ENCODE measurements around the gene TPPP2. TPM values are rescaled to one million over a fixed set of nuclear protein-coding genes. Genes with fewer than 3 reads are reported as not detected.
"Not testable (repeated sequence)": the region's sequence is repeated elsewhere in the genome, so short reads cannot be mapped to it uniquely, and the experiment has no call there.

The TPPP2 gene
- total RNA-seq, 2 experiments from 2014 or later, result not detected

- no peak overlapping the region for H3K27ac Mint-ChIP-seq
- peaks cover 8% of the 10 kb centered on the region for H3K27me3 Mint-ChIP-seq
- ChIA-PET CTCF (interaction anchor here (3.6 kb wide), 1 partner anchor 16 kb away, joined by 19 read pairs; no protein-coding TSS in a partner anchor), POLR2A (no interaction called here)
- H3K9me3 Mint-ChIP-seq, result no peaks in the 10 kb centered on the region
- no peaks in the 10 kb centered on the region for H3K36me3 Mint-ChIP-seq (ENCODE audit: low read depth)
- DNase-seq, result no peak
- H3K4me1 Mint-ChIP-seq, result no peaks in the 10 kb centered on the region
- H3K4me3 Mint-ChIP-seq, result no peak overlapping the region
These were observed 514 bp downstream of the TPPP2 start for GRCh38 chr14:21030531-21030930.

GRCh38 chr14:21032326-21033132, 2.5 kb downstream of the TPPP2 start:
- Mint-ChIP-seq H3K9me3 (no peaks in the 10 kb centered on the region), H3K4me3 (no peak overlapping the region), H3K27ac (no peak overlapping the region), H3K4me1 (no peaks in the 10 kb centered on the region), H3K36me3 (ENCODE audit: low read depth) (no peaks in the 10 kb centered on the region), H3K27me3 (peaks cover 3% of the 10 kb centered on the region)
- CTCF ChIA-PET, result interaction anchor here (0.5 to 3.4 kb wide), 4 partner anchors 18 to 353 kb away, joined by 3 to 19 read pairs (median 3); no protein-coding TSS in a partner anchor
- no peak for DNase-seq
- POLR2A ChIA-PET, result interaction anchor here (1.3 kb wide), 1 partner anchor 18 kb away, joined by 4 read pairs; no protein-coding TSS in a partner anchor

DNA sequence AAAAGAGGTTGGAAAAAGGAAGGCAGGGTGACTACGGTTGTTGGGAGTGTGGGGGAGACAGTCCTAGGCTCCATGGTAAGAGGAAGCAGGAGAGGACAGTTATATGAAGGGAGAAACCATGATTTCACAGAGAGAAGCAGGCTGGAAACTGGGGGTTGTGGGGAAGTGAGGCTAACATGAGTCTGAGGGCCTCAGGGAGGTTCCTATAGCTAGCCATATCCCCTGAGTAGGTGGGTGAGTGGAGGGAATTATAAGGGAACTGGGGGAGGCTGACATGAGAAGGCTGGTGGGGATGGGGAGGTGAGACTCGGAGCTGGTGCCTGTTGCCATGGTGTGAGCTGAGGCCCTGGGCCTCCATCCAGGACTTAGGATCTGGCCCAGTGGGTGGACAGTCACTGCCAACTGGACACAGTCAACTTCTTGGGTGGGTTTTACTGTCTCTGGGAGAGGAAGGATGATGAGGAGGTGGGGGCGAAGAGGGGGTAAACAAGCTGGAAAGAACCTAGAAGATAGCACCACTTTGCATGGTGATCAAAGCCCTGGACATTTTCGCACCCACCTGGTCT, 3.2 kb downstream of the TPPP2 start:
- ChIA-PET CTCF (interaction anchor here (0.5 to 3.4 kb wide), 3 partner anchors 19 to 92 kb away, joined by 3 to 19 read pairs (median 3); no protein-coding TSS in a partner anchor), POLR2A (interaction anchor here (0.9 kb wide), 1 partner anchor 18 kb away, joined by 4 read pairs; no protein-coding TSS in a partner anchor)
- Mint-ChIP-seq H3K27me3 (peaks cover 3% of the 10 kb centered on the region), H3K4me1 (no peaks in the 10 kb centered on the region), H3K4me3 (no peak overlapping the region), H3K27ac (no peak overlapping the region), H3K9me3 (no peaks in the 10 kb centered on the region), H3K36me3 (ENCODE audit: low read depth) (no peaks in the 10 kb centered on the region)
- DNase-seq, result no peak

GRCh38 chr14:21034707-21035106, 4.7 kb downstream of the TPPP2 start, which contains the start of gene RNASE13:
TSS of gene RNASE13 (minus strand) at chr14:21034807. CDS start at chr14:21034288, 519 bp downstream.
- H3K9me3 Mint-ChIP-seq, result no peaks in the 10 kb centered on the region
- no peaks in the 10 kb centered on the region for H3K36me3 Mint-ChIP-seq (ENCODE audit: low read depth)
- POLR2A ChIA-PET, result no interaction called here
- peaks cover 3% of the 10 kb centered on the region for H3K27me3 Mint-ChIP-seq
- H3K4me3 Mint-ChIP-seq, result no peak within 1 kb of the TSS
- H3K27ac Mint-ChIP-seq, result no peak within 1 kb of the TSS
- DNase-seq, result no peak
- H3K4me1 Mint-ChIP-seq, result no peaks in the 10 kb centered on the region
- CTCF ChIA-PET, result interaction anchor here (1.0 to 3.4 kb wide), 2 partner anchors 20 to 30 kb away, joined by 4 to 19 read pairs; no protein-coding TSS in a partner anchor

GRCh38 chr14:21036751-21037150, 6.7 kb downstream of the TPPP2 start:
- DNase-seq, result no peak
- H3K27ac Mint-ChIP-seq, result no peak overlapping the region
- no peaks in the 10 kb centered on the region for H3K4me1 Mint-ChIP-seq
- POLR2A ChIA-PET, result interaction anchor here (1.2 kb wide), 1 partner anchor 22 kb away, joined by 3 read pairs; no protein-coding TSS in a partner anchor
- no peaks in the 10 kb centered on the region for H3K36me3 Mint-ChIP-seq (ENCODE audit: low read depth)
- no peaks in the 10 kb centered on the region for H3K9me3 Mint-ChIP-seq
- H3K4me3 Mint-ChIP-seq, result no peak overlapping the region
- H3K27me3 Mint-ChIP-seq, result peaks cover under 1% of the 10 kb centered on the region
- CTCF ChIA-PET, result interaction anchor here (2.1 kb wide), 1 partner anchor 22 kb away, joined by 10 read pairs; no protein-coding TSS in a partner anchor

- Mint-ChIP-seq H3K4me3 (no peak overlapping the region), H3K9me3 (no peaks in the 10 kb centered on the region)
- POLR2A ChIA-PET, result no interaction called here
These were observed 7.1 kb downstream of the TPPP2 start for GRCh38 chr14:21037156-21037555.

GRCh38 chr14:21038441-21039422, 8.7 kb downstream of the TPPP2 start:
- POLR2A ChIA-PET, result interaction anchor here (2.0 kb wide), 1 partner anchor 23 kb away, joined by 7 read pairs; no protein-coding TSS in a partner anchor
- DNase-seq, result no peak
- Mint-ChIP-seq H3K4me1 (no peaks in the 10 kb centered on the region), H3K9me3 (no peaks in the 10 kb centered on the region), H3K4me3 (no peak overlapping the region), H3K27ac (no peak overlapping the region), H3K27me3 (peaks cover 7% of the 10 kb centered on the region), H3K36me3 (ENCODE audit: low read depth) (no peaks in the 10 kb centered on the region)
- CTCF ChIA-PET, result interaction anchor here (1.0 to 3.1 kb wide), 4 partner anchors 21 to 49 kb away, joined by 3 to 60 read pairs (median 5); no protein-coding TSS in a partner anchor

More at GRCh38 chr14:21037156-21037555, 7.1 kb downstream of the TPPP2 start:
- no peak for DNase-seq
- CTCF ChIA-PET, result interaction anchor here (2.1 kb wide), 1 partner anchor 22 kb away, joined by 10 read pairs; no protein-coding TSS in a partner anchor
- Mint-ChIP-seq H3K27me3 (no peaks in the 10 kb centered on the region), H3K36me3 (ENCODE audit: low read depth) (no peaks in the 10 kb centered on the region), H3K27ac (no peak overlapping the region), H3K4me1 (no peaks in the 10 kb centered on the region)

GRCh38 chr14:21039585-21040369, 9.8 kb downstream of the TPPP2 start:
- Mint-ChIP-seq H3K4me1 (peaks cover 7% of the 10 kb centered on the region), H3K27me3 (peaks cover 12% of the 10 kb centered on the region), H3K36me3 (ENCODE audit: low read depth) (no peaks in the 10 kb centered on the region), H3K9me3 (no peaks in the 10 kb centered on the region), H3K27ac (no peak overlapping the region), H3K4me3 (no peak overlapping the region)
- DNase-seq, result no peak
- POLR2A ChIA-PET, result interaction anchor here (2.0 kb wide), 1 partner anchor 24 kb away, joined by 7 read pairs; no protein-coding TSS in a partner anchor
- CTCF ChIA-PET, result interaction anchor here (1.0 to 3.1 kb wide), 10 partner anchors 14 to 69 kb away, joined by 3 to 60 read pairs (median 4); no protein-coding TSS in a partner anchor

- peaks cover 17% of the 10 kb centered on the region for H3K27me3 Mint-ChIP-seq
- no peak overlapping the region for H3K4me3 Mint-ChIP-seq
- no peak for DNase-seq
- H3K4me1 Mint-ChIP-seq, result peaks cover 7% of the 10 kb centered on the region
- H3K27ac Mint-ChIP-seq, result no peak overlapping the region
- ChIA-PET POLR2A (interaction anchor here (2.0 kb wide), 1 partner anchor 25 kb away, joined by 7 read pairs; no protein-coding TSS in a partner anchor), CTCF (interaction anchor here (1.0 to 3.1 kb wide), 8 partner anchors 13 to 70 kb away, joined by 3 to 60 read pairs (median 4); no protein-coding TSS in a partner anchor)
- H3K36me3 Mint-ChIP-seq (ENCODE audit: low read depth), result no peaks in the 10 kb centered on the region
- no peaks in the 10 kb centered on the region for H3K9me3 Mint-ChIP-seq
These were observed 10.4 kb downstream of the TPPP2 start for GRCh38 chr14:21040370-21040925.

DNA sequence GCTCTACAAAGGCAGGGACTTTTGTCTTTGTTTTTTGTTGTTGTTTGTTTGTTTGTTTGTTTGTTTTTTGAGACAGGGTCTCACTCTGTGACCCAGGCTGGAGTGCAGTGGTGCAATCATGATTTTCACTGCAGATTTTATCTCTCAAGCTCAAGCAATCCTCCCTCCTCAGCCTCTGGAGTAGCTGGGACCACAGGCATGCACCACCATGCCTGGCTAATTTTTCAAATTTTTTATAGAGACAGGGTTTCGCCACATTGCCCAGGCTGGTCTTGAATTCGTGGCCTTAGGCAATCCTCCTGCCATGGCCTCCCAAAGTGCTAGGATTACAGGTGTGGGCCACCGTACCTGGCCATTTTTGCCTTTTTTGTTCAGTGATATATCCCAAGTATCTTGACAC, 10.9 kb downstream of the TPPP2 start:
- H3K4me1 Mint-ChIP-seq; DNase-seq; H3K36me3 Mint-ChIP-seq (ENCODE audit: low read depth); H3K4me3 Mint-ChIP-seq; H3K27ac Mint-ChIP-seq; POLR2A ChIA-PET; H3K9me3 Mint-ChIP-seq: not testable (repeated sequence)
- peaks cover 17% of the 10 kb centered on the region for H3K27me3 Mint-ChIP-seq
- CTCF ChIA-PET, result interaction anchor here (1.4 to 3.1 kb wide), 4 partner anchors 26 to 70 kb away, joined by 3 to 60 read pairs (median 5); no protein-coding TSS in a partner anchor

Data from activated CD4-positive, alpha-beta memory T cell treated with anti-CD3 and anti-CD28 coated beads, Interleukin-2, amount 10 ng/mL, durations not matched to agents 7 days and 5 days (primary cell).